Mesenchymal stem cell (in vitro differentiated cells and primary cell): ENCODE measurements around the gene ARL14.

Experiments used
- DNase-seq: peaks from one replicate; pipeline ENCODE4 v3.0.0-alpha.2; 2013
- H2AFZ ChIP-seq: one replicate; pipeline ENCODE4 v1.6.1; 2013; ENCODE audit warnings: low read depth, mild to moderate bottlenecking, control low read depth, inconsistent platforms, low read length, moderate library complexity
- H2AK5ac ChIP-seq: 2 replicates; pipeline ENCODE4 v1.6.1; 2013; ENCODE audit warnings: low read length, moderate library complexity, mild to moderate bottlenecking, inconsistent platforms; ENCODE audit not compliant: severe bottlenecking
- H2BK120ac ChIP-seq: one replicate; pipeline ENCODE4 v1.6.1; 2013; ENCODE audit warnings: low read depth, mild to moderate bottlenecking, inconsistent platforms, low read length, moderate library complexity
- H2BK12ac ChIP-seq, 2 experiments: one replicate each; pipeline ENCODE4 v1.6.1; 2013; ENCODE audit warnings: inconsistent platforms in 2 of 2, low read length in 2 of 2, mild to moderate bottlenecking in 2 of 2, moderate library complexity in 2 of 2, control low read depth in 1 of 2
- H2BK15ac ChIP-seq: one replicate; pipeline ENCODE4 v1.6.1; 2013; ENCODE audit warnings: mild to moderate bottlenecking, low read depth, inconsistent platforms; ENCODE audit not compliant: poor library complexity, severe bottlenecking
- H2BK5ac ChIP-seq: 2 replicates; pipeline ENCODE4 v1.6.1; 2013; ENCODE audit warnings: low read depth, mild to moderate bottlenecking, low read length, control low read depth, inconsistent platforms; ENCODE audit not compliant: poor library complexity, severe bottlenecking
- H3K14ac ChIP-seq, 2 experiments: one replicate each; pipeline ENCODE4 v1.6.1; 2013; ENCODE audit warnings: inconsistent platforms in 2 of 2, low read length in 2 of 2, control low read depth in 1 of 2, mild to moderate bottlenecking in 1 of 2, moderate library complexity in 1 of 2
- H3K18ac ChIP-seq, 2 experiments: one replicate each; pipeline ENCODE4 v1.6.1; 2013; ENCODE audit warnings: inconsistent platforms in 2 of 2, low read length in 2 of 2, control low read depth in 1 of 2, low read depth in 1 of 2, mild to moderate bottlenecking in 1 of 2
- H3K23ac ChIP-seq, 2 experiments: one replicate each; pipeline ENCODE4 v1.6.1; 2013; ENCODE audit warnings: inconsistent platforms in 2 of 2, low read length in 2 of 2, mild to moderate bottlenecking in 2 of 2, moderate library complexity in 2 of 2, control low read depth in 1 of 2
- H3K27ac ChIP-seq: 2 replicates; pipeline ENCODE4 v1.5.1; 2013; ENCODE audit warnings: mild to moderate bottlenecking, moderate library complexity, low read length, control low read depth, inconsistent platforms; ENCODE audit not compliant: poor library complexity, severe bottlenecking
- H3K27me3 ChIP-seq, 2 experiments: 2 replicates each; pipeline versions ENCODE4 v1.6.1 to v1.7.0; 2013; ENCODE audit warnings: low read length in 2 of 2, mild to moderate bottlenecking in 2 of 2, moderate library complexity in 2 of 2, control low read depth in 1 of 2, inconsistent platforms in 1 of 2; ENCODE audit not compliant: control insufficient read depth in 1 of 2, insufficient read depth in 1 of 2
- H3K36me3 ChIP-seq, 2 experiments: 2 replicates each; pipeline versions ENCODE4 v1.6.1 to v1.7.0; 2013; ENCODE audit warnings: low read length in 2 of 2, control low read depth in 1 of 2, inconsistent platforms in 1 of 2, low read depth in 1 of 2, mild to moderate bottlenecking in 1 of 2; ENCODE audit not compliant: insufficient read depth in 2 of 2, control insufficient read depth in 1 of 2
- H3K4ac ChIP-seq, 2 experiments: one replicate each; pipeline ENCODE4 v1.6.1; 2013; ENCODE audit warnings: inconsistent platforms in 2 of 2, low read length in 2 of 2, mild to moderate bottlenecking in 2 of 2, moderate library complexity in 2 of 2, control low read depth in 1 of 2, low read depth in 1 of 2
- H3K4me1 ChIP-seq: 2 replicates; pipeline ENCODE4 v1.6.1; 2013; ENCODE audit warnings: low read depth, low read length, control low read depth; ENCODE audit not compliant: control insufficient read depth, insufficient read depth
- H3K4me2 ChIP-seq: 2 replicates; pipeline ENCODE4 v1.6.1; 2013; ENCODE audit warnings: low read length, mild to moderate bottlenecking, inconsistent platforms; ENCODE audit not compliant: poor library complexity, severe bottlenecking
- H3K4me3 ChIP-seq, 2 experiments: 2 replicates each; pipeline versions ENCODE4 v1.5.1 to v1.7.0; 2013; ENCODE audit warnings: low read length in 2 of 2, mild to moderate bottlenecking in 2 of 2, control low read depth in 1 of 2, low read depth in 1 of 2; ENCODE audit not compliant: insufficient read depth in 1 of 2
- H3K79me1 ChIP-seq: replicated peaks from 2 replicates; pipeline ENCODE4 v1.6.1; 2013; ENCODE audit warnings: mild to moderate bottlenecking, control low read depth, low read length, inconsistent platforms; ENCODE audit not compliant: poor library complexity, severe bottlenecking
- H3K9ac ChIP-seq: 2 replicates; pipeline ENCODE4 v1.7.0; 2013; ENCODE audit warnings: mild to moderate bottlenecking, low read length, moderate library complexity
- H3K9me3 ChIP-seq: 2 replicates; pipeline ENCODE4 v1.7.0; 2013; ENCODE audit warnings: mild to moderate bottlenecking, low read length; ENCODE audit not compliant: control insufficient read depth
- H4K8ac ChIP-seq: one replicate; pipeline ENCODE4 v1.6.1; 2013; ENCODE audit warnings: inconsistent platforms, mild to moderate bottlenecking, low read length, moderate library complexity
- H4K91ac ChIP-seq: one replicate; pipeline ENCODE4 v1.6.1; 2013; ENCODE audit warnings: mild to moderate bottlenecking, low read length, inconsistent platforms
- WGBS: methylation state at CpG from one replicate; pipeline ENCODE4 v1.1.7; 2013; ENCODE audit warnings: mixed read lengths; 5-methylcytosine and 5-hydroxymethylcytosine counted together

Gene ARL14

DNA sequence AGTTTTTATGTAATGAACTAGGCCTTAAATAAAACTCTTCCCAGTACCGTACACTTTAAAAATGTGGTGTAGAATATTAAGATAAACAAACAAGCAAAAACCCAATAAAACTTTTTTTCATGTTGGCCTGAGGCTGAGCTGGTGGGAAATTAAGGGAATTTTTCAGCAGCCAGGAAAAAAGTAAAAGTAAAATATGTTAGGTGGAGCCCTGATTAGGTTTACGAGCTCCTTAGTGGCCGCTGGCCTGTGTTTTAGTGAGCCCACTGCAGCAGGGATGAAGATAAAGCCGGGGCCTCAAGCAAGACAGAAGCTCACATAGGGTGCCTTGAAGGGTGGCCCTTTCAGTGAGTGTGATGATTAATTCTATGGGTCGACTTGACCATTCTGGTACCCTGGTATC, 16.1 kb upstream of the ARL14 start:
- Histone ChIP-seq H3K4ac (no peak overlapping the region), H4K8ac (no peak overlapping the region), H3K27me3 (no peaks in the 10 kb centered on the region), H2BK12ac (no peak overlapping the region), H3K79me1 (no peaks in the 10 kb centered on the region), H3K4me3 (no peak overlapping the region), H2AK5ac (no peak overlapping the region), H3K4me2 (no peak overlapping the region), H3K27ac (no peak overlapping the region), H3K14ac (no peak overlapping the region), H3K4me1 (no peaks in the 10 kb centered on the region), H4K91ac (no peak overlapping the region), H2BK5ac (no peak overlapping the region), H3K9me3 (no peaks in the 10 kb centered on the region), H3K36me3 (no peaks in the 10 kb centered on the region), H3K18ac (peak overlapping the region in 1 of 2 experiments; percentile 33), H2BK120ac (no peak overlapping the region), H2BK15ac (no peak overlapping the region), H3K23ac (no peak overlapping the region), H2AFZ (no peak overlapping the region), H3K9ac (no peak overlapping the region)
- 47% methylated on average over 3 of the region's 5 CpGs for WGBS
- DNase-seq = no peak

DNA sequence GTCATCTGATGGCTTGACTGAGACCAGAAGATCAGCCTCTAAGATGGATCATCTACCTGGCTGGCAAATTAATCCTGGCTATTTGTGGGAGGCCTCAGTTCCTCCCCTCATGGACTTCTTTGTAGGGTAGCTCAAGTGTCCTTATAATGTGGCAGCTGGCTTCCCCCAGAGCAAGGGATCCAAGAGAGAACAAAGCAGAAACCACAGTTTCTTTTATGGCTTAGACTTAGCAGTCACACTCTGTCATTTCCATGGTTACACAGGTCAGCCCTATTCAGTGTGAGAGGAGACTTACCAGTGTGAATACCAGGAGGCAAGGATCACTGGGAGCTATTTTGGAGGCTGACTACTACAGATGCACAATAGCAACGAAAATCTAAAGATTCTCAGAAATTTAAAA, 15.3 kb upstream of the ARL14 start:
- Histone ChIP-seq H3K27ac (no peak overlapping the region), H3K18ac (no peak overlapping the region), H2BK5ac (no peak overlapping the region), H3K9ac (no peak overlapping the region), H3K79me1 (no peaks in the 10 kb centered on the region), H2BK15ac (no peak overlapping the region), H3K4me2 (no peak overlapping the region), H3K23ac (no peak overlapping the region), H3K27me3 (no peaks in the 10 kb centered on the region), H3K36me3 (no peaks in the 10 kb centered on the region), H2BK120ac (no peak overlapping the region), H3K4me3 (no peak overlapping the region), H2AFZ (no peak overlapping the region), H3K9me3 (no peaks in the 10 kb centered on the region), H2BK12ac (no peak overlapping the region), H3K14ac (no peak overlapping the region), H4K8ac (no peak overlapping the region), H3K4ac (no peak overlapping the region), H4K91ac (no peak overlapping the region), H3K4me1 (no peaks in the 10 kb centered on the region), H2AK5ac (no peak overlapping the region)
- peak; percentile 38 for DNase-seq
- no CpG with 5 or more reads among the region's 1 CpG for WGBS

DNA sequence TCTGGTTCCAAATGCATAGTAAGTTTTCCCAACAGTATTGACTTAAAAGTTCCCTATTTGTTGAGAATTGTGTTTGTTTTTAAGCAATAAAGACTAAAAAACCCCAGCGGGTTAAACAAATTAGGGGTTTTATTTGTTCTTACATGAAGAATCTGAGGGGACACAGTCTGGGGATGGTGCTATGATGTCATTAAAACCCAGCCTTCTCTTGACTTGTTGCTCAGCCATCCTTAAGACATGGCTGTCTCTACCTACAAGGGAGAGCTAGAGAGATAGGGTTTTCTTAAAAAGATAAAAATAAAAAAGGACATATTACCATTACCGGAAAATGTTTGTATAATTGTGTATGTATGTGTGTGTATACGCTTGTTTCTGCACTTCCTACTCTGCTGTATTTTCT, 11.7 kb upstream of the ARL14 start:
- H3K9ac ChIP-seq = no peak overlapping the region
- no peak overlapping the region for H3K18ac ChIP-seq
- H4K8ac ChIP-seq = no peak overlapping the region
- H2BK120ac ChIP-seq = no peak overlapping the region
- no peaks in the 10 kb centered on the region for H3K79me1 ChIP-seq
- H4K91ac ChIP-seq = no peak overlapping the region
- H2BK5ac ChIP-seq = no peak overlapping the region
- H2BK15ac ChIP-seq = no peak overlapping the region
- no peak overlapping the region for H3K4me2 ChIP-seq
- H3K9me3 ChIP-seq = no peaks in the 10 kb centered on the region
- H2AFZ ChIP-seq = no peak overlapping the region
- WGBS = 94% methylated on average over 1 of the region's 3 CpGs
- H3K14ac ChIP-seq = no peak overlapping the region
- no peak overlapping the region for H3K4me3 ChIP-seq
- no peaks in the 10 kb centered on the region for H3K27me3 ChIP-seq
- DNase-seq = no peak
- H2AK5ac ChIP-seq = no peak overlapping the region
- no peak overlapping the region for H3K4ac ChIP-seq
- H3K23ac ChIP-seq = no peak overlapping the region
- no peaks in the 10 kb centered on the region for H3K4me1 ChIP-seq
- H2BK12ac ChIP-seq = no peak overlapping the region
- no peak overlapping the region for H3K27ac ChIP-seq
- H3K36me3 ChIP-seq = no peaks in the 10 kb centered on the region

DNA sequence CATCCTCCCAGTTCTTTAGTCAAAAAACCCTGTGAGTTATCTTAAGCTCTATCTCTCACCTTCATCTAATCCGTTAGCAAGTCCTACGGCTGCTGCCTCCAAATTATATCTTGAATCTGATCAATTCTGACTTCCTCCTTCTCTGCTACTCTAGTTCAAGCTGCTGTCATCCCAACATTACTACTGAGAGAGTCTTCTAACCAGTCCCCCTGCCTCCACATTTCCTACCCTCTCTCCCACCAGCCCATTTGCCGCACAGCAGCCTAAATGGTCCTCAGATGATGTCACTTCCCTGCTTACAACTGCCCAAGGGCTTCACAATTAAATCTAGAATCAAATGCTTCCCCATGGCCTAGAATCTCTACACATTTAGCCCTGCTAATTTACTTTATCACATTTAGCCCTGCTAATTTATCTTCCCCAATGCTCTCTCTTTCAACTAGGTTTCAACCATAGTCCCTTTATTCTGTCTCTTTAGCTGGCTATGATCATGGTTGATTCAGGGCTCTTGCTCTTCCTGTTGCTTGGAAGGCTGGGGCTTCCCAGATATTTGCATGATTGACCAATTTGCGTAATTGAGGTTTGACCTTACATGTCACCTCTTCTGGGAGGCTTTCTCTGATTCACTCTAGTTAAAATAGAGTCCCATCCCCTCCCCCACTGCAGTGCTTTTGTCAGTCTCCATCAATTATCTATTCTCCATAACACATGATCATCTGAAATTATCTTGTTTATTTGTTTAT, 11.0 kb upstream of the ARL14 start:
- no peak overlapping the region for H3K4me2 ChIP-seq
- no peak overlapping the region for H3K27ac ChIP-seq
- H4K91ac ChIP-seq = no peak overlapping the region
- peak overlapping the region; percentile 34 for H3K9ac ChIP-seq
- no peak overlapping the region for H2BK5ac ChIP-seq
- H2AK5ac ChIP-seq = no peak overlapping the region
- no peak overlapping the region for H3K14ac ChIP-seq
- H3K27me3 ChIP-seq = no peaks in the 10 kb centered on the region
- H2AFZ ChIP-seq = no peak overlapping the region
- no peak overlapping the region for H3K4me3 ChIP-seq
- no peaks in the 10 kb centered on the region for H3K9me3 ChIP-seq
- peak overlapping the region; percentile 12 for H4K8ac ChIP-seq
- H3K4me1 ChIP-seq = no peaks in the 10 kb centered on the region
- peak overlapping the region; percentile 54 for H2BK120ac ChIP-seq
- no peak overlapping the region for H3K23ac ChIP-seq
- H3K36me3 ChIP-seq = no peaks in the 10 kb centered on the region
- no peak overlapping the region for H3K4ac ChIP-seq
- WGBS = 41% methylated on average over 4 of the region's 4 CpGs
- DNase-seq = peak; percentile 95
- H2BK15ac ChIP-seq = no peak overlapping the region
- H2BK12ac ChIP-seq = peak overlapping the region in 1 of 2 experiments; percentile 75
- H3K79me1 ChIP-seq = no peaks in the 10 kb centered on the region
- H3K18ac ChIP-seq = peak overlapping the region in 1 of 2 experiments; percentile 54
